GM12891 (cell line): ENCODE measurements around the gene FADS6.

Experiments
- PAX5 ChIP-seq: IDR thresholded peaks from 2 replicates; pipeline ENCODE4 v1.6.1; 2011; ENCODE audit warnings: low read length, moderate library complexity, mild to moderate bottlenecking; ENCODE audit not compliant: insufficient read depth, severe bottlenecking
- POLR2A ChIP-seq: IDR thresholded peaks from 2 replicates; pipeline ENCODE4 v1.6.1; 2011; ENCODE audit warnings: low read depth, low read length, control low read depth
- POLR2AphosphoS5 ChIP-seq: IDR thresholded peaks from 2 replicates; pipeline ENCODE4 v1.6.1; 2011; ENCODE audit warnings: low read depth, low read length, control low read depth
- SPI1 ChIP-seq: IDR thresholded peaks from 2 replicates; pipeline ENCODE4 v1.6.1; 2011; ENCODE audit warnings: low read depth, low read length, control low read depth
- TAF1 ChIP-seq: IDR thresholded peaks from 2 replicates; pipeline ENCODE4 v1.6.1; 2011; ENCODE audit warnings: low read depth, low read length, control low read depth

- peak; percentile 44; the same call in 1 of the 2 replicates for TF ChIP-seq POLR2AphosphoS5
- 0 out of 2 replicates have a peak, but pooled peaks have one; percentile 18 for TF ChIP-seq POLR2A
- TF ChIP-seq SPI1: no peak
- TF ChIP-seq PAX5: no peak
- TF ChIP-seq TAF1: no peak
Observed at GRCh38 chr17:74862108-74862901, 31.1 kb downstream of the FADS6 start.
